ENCODE measurements around the gene AHCTF1.
A peak's percentile ranks its signal among the peaks of the same experiment; 100 is the strongest.

The AHCTF1 gene

DNA sequence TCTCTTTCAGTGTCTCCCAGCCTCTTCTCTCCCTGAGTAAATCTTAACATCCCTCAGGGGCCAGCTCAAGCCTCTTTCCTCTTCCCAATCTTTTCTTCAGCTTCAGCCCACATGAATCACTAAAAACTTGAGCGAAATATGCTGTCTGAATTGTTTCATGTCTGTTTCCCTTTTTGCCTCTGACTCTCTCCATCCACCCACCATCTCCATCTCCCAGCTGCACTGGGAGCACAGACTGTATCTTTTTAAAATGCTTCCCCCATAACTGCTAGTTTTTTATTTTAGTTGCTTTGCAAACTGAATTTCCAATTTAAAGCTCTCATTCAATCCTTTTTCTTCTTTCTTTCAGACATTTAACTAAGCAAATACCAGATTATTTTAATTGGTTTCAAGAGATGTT lies 3.0 kb upstream of the AHCTF1 start:
- Histone ChIP-seq H3K4me2 (ENCODE audit: low read length) (no peak overlapping the region), H3K9ac (no peak overlapping the region), H3K9me3 (ENCODE audit: control insufficient read depth, low read length) (no peaks in the 10 kb centered on the region), H3K4me1 (no peaks in the 10 kb centered on the region), H3K27me3 (ENCODE audit: control insufficient read depth, insufficient read depth, low read length) (no peaks in the 10 kb centered on the region), H2AFZ (no peak overlapping the region), H3K36me3 (ENCODE audit: control insufficient read depth, insufficient read depth, low read length) (no peaks in the 10 kb centered on the region), H3K79me2 (peaks cover under 1% of the 10 kb centered on the region), H3K4me3 (ENCODE audit: low read depth, low read length) (no peak overlapping the region), H3K27ac (no peak overlapping the region)
- no peak for TF ChIP-seq CTCF (IDR thresholded peaks at IDR 0.05)

- Histone ChIP-seq H3K4me3 (ENCODE audit: low read depth, low read length) (no peak overlapping the region), H3K4me1 (no peaks in the 10 kb centered on the region), H3K9ac (no peak overlapping the region), H2AFZ (no peak overlapping the region), H3K79me2 (peaks cover 4% of the 10 kb centered on the region), H3K9me3 (ENCODE audit: control insufficient read depth, low read length) (no peaks in the 10 kb centered on the region), H3K27me3 (ENCODE audit: control insufficient read depth, insufficient read depth, low read length) (no peaks in the 10 kb centered on the region), H3K36me3 (ENCODE audit: control insufficient read depth, insufficient read depth, low read length) (no peaks in the 10 kb centered on the region), H3K27ac (no peak overlapping the region), H3K4me2 (ENCODE audit: low read length) (no peak overlapping the region)
- TF ChIP-seq CTCF (IDR thresholded peaks at IDR 0.05) = no peak
Observed at GRCh38 chr1:246933893-246934292, 2.1 kb upstream of the AHCTF1 start.

- H3K4me3 ChIP-seq (ENCODE audit: low read depth, low read length) = peak overlapping the region; percentile 68
- no peaks in the 10 kb centered on the region for H3K4me1 ChIP-seq
- no peaks in the 10 kb centered on the region for H3K9me3 ChIP-seq (ENCODE audit: control insufficient read depth, low read length)
- no peak overlapping the region for H3K27ac ChIP-seq
- peak overlapping the region; percentile 65 for H3K4me2 ChIP-seq (ENCODE audit: low read length)
- H2AFZ ChIP-seq = peak overlapping the region; percentile 68
- H3K9ac ChIP-seq = no peak overlapping the region
- no peak for TF ChIP-seq CTCF (IDR thresholded peaks at IDR 0.05)
- no peaks in the 10 kb centered on the region for H3K27me3 ChIP-seq (ENCODE audit: control insufficient read depth, insufficient read depth, low read length)
- H3K36me3 ChIP-seq (ENCODE audit: control insufficient read depth, insufficient read depth, low read length) = no peaks in the 10 kb centered on the region
- H3K79me2 ChIP-seq = peaks cover 7% of the 10 kb centered on the region
Observed at GRCh38 chr1:246932366-246932700, 585 bp upstream of the AHCTF1 start.

DNA sequence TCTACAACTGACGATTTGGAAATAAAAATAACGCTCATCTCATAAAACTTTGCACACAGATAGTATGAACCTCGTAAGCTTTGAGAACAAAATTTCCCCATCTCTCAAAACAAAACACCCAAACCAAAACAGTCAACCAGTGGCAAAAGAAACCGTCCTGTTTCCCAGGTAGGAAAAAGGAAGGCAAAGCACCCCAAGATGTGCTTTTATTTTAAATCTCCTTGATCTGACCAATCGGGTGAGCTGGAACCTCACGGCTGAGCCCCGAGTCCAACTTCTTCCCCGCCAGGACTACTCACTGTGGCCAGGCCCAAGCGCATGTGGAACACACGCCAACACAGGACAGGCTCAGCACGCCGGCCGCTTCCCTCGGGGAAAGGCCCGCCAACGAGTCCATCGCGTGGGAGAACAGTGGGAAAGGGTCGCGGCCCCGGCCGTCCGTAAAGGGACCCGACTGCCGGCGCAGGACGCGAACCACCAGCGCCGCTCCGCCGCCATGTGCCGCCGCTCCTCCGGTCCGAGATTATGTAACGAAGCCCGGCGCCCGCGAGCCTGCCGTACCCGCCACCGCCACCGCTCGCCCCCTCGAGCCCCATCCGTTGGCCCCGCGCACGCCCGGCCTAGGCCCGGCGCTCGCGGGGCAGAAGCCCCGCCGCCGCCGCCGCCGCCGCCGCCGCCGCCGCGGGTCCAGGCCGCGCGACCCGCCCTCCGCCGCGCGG lies 759 bp downstream of the AHCTF1 start:
- no peaks in the 10 kb centered on the region for H3K9me3 ChIP-seq (ENCODE audit: control insufficient read depth, low read length)
- H3K36me3 ChIP-seq (ENCODE audit: control insufficient read depth, insufficient read depth, low read length) = no peaks in the 10 kb centered on the region
- peak overlapping the region; percentile 76 for H3K4me3 ChIP-seq (ENCODE audit: low read depth, low read length)
- no peak overlapping the region for H3K9ac ChIP-seq
- H3K4me2 ChIP-seq (ENCODE audit: low read length) = peak overlapping the region; percentile 81
- no peaks in the 10 kb centered on the region for H3K27me3 ChIP-seq (ENCODE audit: control insufficient read depth, insufficient read depth, low read length)
- H3K27ac ChIP-seq = peak overlapping the region; percentile 88
- peak overlapping the region; percentile 77 for H2AFZ ChIP-seq
- peaks cover 16% of the 10 kb centered on the region for H3K79me2 ChIP-seq
- H3K4me1 ChIP-seq = no peaks in the 10 kb centered on the region
- no peak for TF ChIP-seq CTCF (IDR thresholded peaks at IDR 0.05)

DNA sequence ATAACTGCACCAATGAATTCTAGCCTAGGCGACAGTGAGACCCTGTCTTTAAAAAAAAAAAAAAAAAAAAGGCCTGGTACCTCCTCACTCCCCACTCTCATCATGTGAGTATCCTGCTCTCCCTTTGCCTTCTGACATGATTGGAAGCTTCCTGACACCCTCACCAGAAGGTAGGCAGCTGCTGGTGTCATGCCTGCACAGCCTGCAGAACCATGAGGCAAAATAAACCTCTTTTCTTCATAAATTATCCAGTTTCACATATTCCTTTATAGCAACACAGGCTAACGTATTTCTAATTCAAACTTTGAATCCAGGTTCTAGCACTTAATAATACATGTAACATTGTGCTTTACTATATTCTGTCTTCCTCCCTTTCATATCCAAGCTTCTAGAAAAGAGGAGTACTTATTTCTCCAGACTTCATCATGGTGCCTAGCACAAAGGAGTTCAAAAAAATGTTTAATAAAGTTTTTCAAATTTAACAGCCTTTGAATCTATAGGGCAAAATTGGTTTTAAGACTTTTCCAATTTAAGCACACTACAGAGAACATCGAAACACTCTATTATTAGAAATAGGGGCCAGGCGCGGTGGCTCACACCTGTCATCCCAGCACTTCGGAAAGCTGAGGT lies 5.6 kb downstream of the AHCTF1 start:
- H3K4me2 ChIP-seq (ENCODE audit: low read length) = no peak overlapping the region
- H3K79me2 ChIP-seq = peaks cover 32% of the 10 kb centered on the region
- no peak overlapping the region for H2AFZ ChIP-seq
- no peak overlapping the region for H3K9ac ChIP-seq
- TF ChIP-seq CTCF (IDR thresholded peaks at IDR 0.05) = no peak
- no peak overlapping the region for H3K27ac ChIP-seq
- H3K4me3 ChIP-seq (ENCODE audit: low read depth, low read length) = no peak overlapping the region
- H3K4me1 ChIP-seq = peaks cover 4% of the 10 kb centered on the region
- H3K27me3 ChIP-seq (ENCODE audit: control insufficient read depth, insufficient read depth, low read length) = no peaks in the 10 kb centered on the region
- no peaks in the 10 kb centered on the region for H3K36me3 ChIP-seq (ENCODE audit: control insufficient read depth, insufficient read depth, low read length)
- no peaks in the 10 kb centered on the region for H3K9me3 ChIP-seq (ENCODE audit: control insufficient read depth, low read length)
